Stomach (tissue), 4 donors: ENCODE results near the gene C4B.
"Not testable (repeated sequence)": the region's sequence is repeated elsewhere in the genome, so short reads cannot be mapped to it uniquely, and the experiment has no call there.

Experiments used
- CTCF ChIP-seq, 7 experiments: fragments of 450-650 bp in 4 of 7; fragments of 200-600 bp in 3 of 7; sonication (generic) in 3 of 7; IDR thresholded peaks; one replicate each; pipeline ENCODE4 v1.5.1; 2016 to 2019; ENCODE audit warnings: antibody characterized with exemption in 7 of 7, control low read depth in 2 of 7, mild to moderate bottlenecking in 1 of 7
- POLR2A ChIP-seq, 4 donors: fragments of 450-650 bp; IDR thresholded peaks; one replicate each; pipeline ENCODE4 v1.6.1; 2016; ENCODE audit warnings: antibody characterized with exemption in 4 of 4, control low read depth in 2 of 4, mild to moderate bottlenecking in 1 of 4, moderate library complexity in 1 of 4
- POLR2AphosphoS5 ChIP-seq, 3 donors: sonication (generic); formaldehyde crosslinking; IDR thresholded peaks; one replicate each; pipeline ENCODE4 v1.6.1; 2016; ENCODE audit warnings: antibody characterized with exemption in 3 of 3

GRCh38 chr6:32013738-32014137 lies 857 bp upstream of the C4B start:
- TF ChIP-seq CTCF, POLR2A, POLR2AphosphoS5 (IDR thresholded peaks at IDR 0.05): not testable (repeated sequence)
